ENCODE measurements around the gene VPS13D.

- TF ChIP-seq CTCF (IDR thresholded peaks at IDR 0.05; ENCODE audit: extremely low read depth in 1 of 2, insufficient read depth in 1 of 2, low read depth in 1 of 2, low read length in 2 of 2) (no peak), JUN (IDR thresholded peaks at IDR 0.05; ENCODE audit: borderline replicate concordance, insufficient read depth, insufficient read length, low read depth) (no peak), EZH2 (IDR thresholded peaks at IDR 0.05; ENCODE audit: borderline replicate concordance, low read depth, low read length, severe bottlenecking) (no peak), FOS (IDR thresholded peaks at IDR 0.05; ENCODE audit: borderline replicate concordance, insufficient read depth, low read length) (no peak), POLR2AphosphoS5 (IDR thresholded peaks at IDR 0.05; ENCODE audit: insufficient read depth, low read depth, low read length) (no peak), POLR2A (IDR thresholded peaks at IDR 0.05; ENCODE audit: low read depth, low read length) (no peak), MAX (IDR thresholded peaks at IDR 0.05; ENCODE audit: insufficient read depth, insufficient read length) (no peak), MYC (IDR thresholded peaks at IDR 0.05; ENCODE audit: low read depth, low read length) (no peak)
These were observed 15.3 kb downstream of the VPS13D start for GRCh38 chr1:12245116-12245515.

All from endothelial cell of umbilical vein (primary cell).